H1 (cell line): Measurements from ENCODE around the gene IDI1. TPM values are rescaled to one million over a fixed set of nuclear protein-coding genes. Genes with fewer than 3 reads are reported as not detected.
A peak's percentile ranks its signal among the peaks of the same experiment; 100 is the strongest.

Experiments used
- CTCF ChIA-PET: fragments of 300-600 bp; sonication (Branson Sonifier 250); formaldehyde crosslinking; loops from one replicate; lab custom pipeline; 2021; ENCODE audit not compliant: partially characterized antibody; lab: Charles Lee
- POLR2A ChIA-PET: fragments of 300-600 bp; sonication (Branson Sonifier 250); formaldehyde crosslinking; loops from one replicate; lab custom pipeline; 2021; ENCODE audit warnings: inconsistent platforms; ENCODE audit not compliant: partially characterized antibody; lab: Charles Lee
- DNase-seq, 2 experiments: peaks; one replicate each; pipeline versions ENCODE4 v3.0.0 to v3.0.0-alpha.2; 2010 to 2022; ENCODE audit warnings: low spot score in 2 of 2, low read depth in 1 of 2, mixed read lengths in 1 of 2
- FAIRE-seq: peaks from 2 replicates; lab custom pipeline; 2011; peaks lifted over from hg19 to GRCh38; lab: Jason Lieb, UNC
- H2AFZ ChIP-seq: 2 replicates; pipeline ENCODE4 v1.8.1; 2012; ENCODE audit warnings: low read length, inconsistent platforms
- H2AK5ac ChIP-seq: 2 replicates; pipeline ENCODE4 v1.6.1; 2013; ENCODE audit warnings: low read depth, low read length
- H2BK120ac ChIP-seq: replicated peaks from 2 replicates; pipeline ENCODE3; 2013; ENCODE audit warnings: low read depth, low read length, inconsistent platforms
- H2BK12ac ChIP-seq: 2 replicates; pipeline ENCODE4 v1.6.1; 2013; ENCODE audit warnings: low read depth, low read length
- H2BK15ac ChIP-seq: 2 replicates; pipeline ENCODE4 v1.6.1; 2013; ENCODE audit warnings: low read length
- H2BK20ac ChIP-seq: 2 replicates; pipeline ENCODE4 v1.6.1; 2013; ENCODE audit warnings: low read length
- H2BK5ac ChIP-seq: 2 replicates; pipeline ENCODE4 v1.6.1; 2013; ENCODE audit warnings: low read depth, low read length
- H3K14ac ChIP-seq: 2 replicates; pipeline ENCODE4 v1.6.1; 2013; ENCODE audit warnings: inconsistent platforms; ENCODE audit not compliant: insufficient read length
- H3K18ac ChIP-seq: 2 replicates; pipeline ENCODE4 v1.6.1; 2013; ENCODE audit warnings: low read length; ENCODE audit errors: extremely low read depth
- H3K23ac ChIP-seq: 2 replicates; pipeline ENCODE4 v1.6.1; 2013; ENCODE audit warnings: inconsistent platforms; ENCODE audit not compliant: insufficient read length
- H3K23me2 ChIP-seq: 2 replicates; pipeline ENCODE4 v1.6.1; 2013; ENCODE audit warnings: low read depth, low read length
- H3K27ac ChIP-seq: 2 replicates; pipeline ENCODE4 v1.6.1; 2011; ENCODE audit warnings: low read depth, low read length, inconsistent platforms
- H3K27me3 ChIP-seq, 4 experiments: replicated peaks in 1 of 4; 1 replicate in 1 of 4; 2 replicates in 3 of 4; pipeline versions ENCODE4 v1.6.1 to v1.8.1; 2011 to 2013; ENCODE audit warnings: low read length in 3 of 4, mild to moderate bottlenecking in 3 of 4, inconsistent platforms in 2 of 4, mixed read lengths in 2 of 4, moderate library complexity in 1 of 4; ENCODE audit not compliant: control insufficient read depth in 3 of 4, insufficient read depth in 3 of 4; ENCODE audit errors: extremely low read depth in 1 of 4
- H3K36me3 ChIP-seq, 4 experiments: 2 replicates each; pipeline versions ENCODE4 v1.6.1 to v1.8.1; 2011 to 2013; ENCODE audit warnings: mild to moderate bottlenecking in 4 of 4, low read length in 3 of 4, moderate library complexity in 2 of 4, control low read depth in 1 of 4, inconsistent platforms in 1 of 4; ENCODE audit not compliant: insufficient read depth in 4 of 4, control insufficient read depth in 2 of 4
- H3K4ac ChIP-seq: replicated peaks from 2 replicates; pipeline ENCODE3; 2013; ENCODE audit warnings: low read length, low read depth, mixed read lengths, inconsistent platforms; ENCODE audit not compliant: insufficient read length
- H3K4me1 ChIP-seq, 4 experiments: replicated peaks in 1 of 4; 1 replicate in 1 of 4; 2 replicates in 3 of 4; pipeline versions ENCODE4 v1.6.1 to v1.8.1; 2011 to 2013; ENCODE audit warnings: low read length in 3 of 4, inconsistent platforms in 2 of 4, mixed read lengths in 1 of 4; ENCODE audit not compliant: insufficient read depth in 4 of 4, control insufficient read depth in 3 of 4
- H3K4me2 ChIP-seq, 2 experiments: 2 replicates each; pipeline versions ENCODE4 v1.6.1 to v1.8.1; 2011 to 2013; ENCODE audit warnings: low read depth in 2 of 2, low read length in 2 of 2, control low read depth in 1 of 2, inconsistent platforms in 1 of 2, mild to moderate bottlenecking in 1 of 2; ENCODE audit not compliant: insufficient read depth in 1 of 2
- H3K4me3 ChIP-seq, 4 experiments: fragments of 200-600, 300-600 bp in 1 of 4; sonication (generic), shearing (Covaris generic), sonication (Bioruptor Twin) in 1 of 4; 2 replicates each; pipeline versions ENCODE4 v1.5.1 to v1.8.1; 2011 to 2016; ENCODE audit warnings: low read length in 4 of 4, low read depth in 3 of 4, control low read depth in 2 of 4, inconsistent platforms in 2 of 4, mild to moderate bottlenecking in 2 of 4, mixed read lengths in 1 of 4, moderate library complexity in 1 of 4; ENCODE audit not compliant: insufficient read depth in 2 of 4; ENCODE audit errors: extremely low read depth in 1 of 4
- H3K56ac ChIP-seq: replicated peaks from 2 replicates; pipeline ENCODE3; 2013; ENCODE audit warnings: low read depth, mild to moderate bottlenecking, mixed read lengths, low read length, inconsistent platforms; ENCODE audit not compliant: insufficient read length
- H3K79me1 ChIP-seq: 2 replicates; pipeline ENCODE4 v1.6.1; 2013; ENCODE audit warnings: low read depth, low read length, control low read depth
- H3K79me2 ChIP-seq, 2 experiments: 2 replicates each; pipeline versions ENCODE4 v1.6.1 to v1.8.1; 2012 to 2013; ENCODE audit warnings: low read length in 2 of 2, mild to moderate bottlenecking in 2 of 2, inconsistent platforms in 1 of 2; ENCODE audit not compliant: insufficient read depth in 2 of 2, control insufficient read depth in 1 of 2
- H3K9ac ChIP-seq, 4 experiments: replicated peaks in 1 of 4; 1 replicate in 1 of 4; 2 replicates in 3 of 4; pipeline versions ENCODE4 v1.6.1 to v1.8.1; 2011 to 2013; ENCODE audit warnings: low read depth in 3 of 4, low read length in 3 of 4, control low read depth in 2 of 4, mild to moderate bottlenecking in 2 of 4, moderate library complexity in 2 of 4, inconsistent platforms in 1 of 4; ENCODE audit errors: extremely low read depth in 1 of 4
- H3K9me3 ChIP-seq, 2 experiments: 2 replicates each; pipeline versions ENCODE4 v1.6.1 to v1.8.1; 2012 to 2013; ENCODE audit warnings: mild to moderate bottlenecking in 2 of 2, moderate library complexity in 2 of 2, control low read depth in 1 of 2, inconsistent platforms in 1 of 2, low read depth in 1 of 2, low read length in 1 of 2, mixed read lengths in 1 of 2; ENCODE audit not compliant: insufficient read depth in 2 of 2
- H4K20me1 ChIP-seq, 2 experiments: replicated peaks in 1 of 2; 2 replicates each; pipeline versions ENCODE3 to v1.8.1; 2011 to 2013; ENCODE audit warnings: inconsistent platforms in 2 of 2, low read length in 2 of 2, mild to moderate bottlenecking in 1 of 2; ENCODE audit not compliant: insufficient read depth in 2 of 2, control insufficient read depth in 1 of 2
- H4K5ac ChIP-seq: 2 replicates; pipeline ENCODE4 v1.6.1; 2013; ENCODE audit warnings: low read length, low read depth, mixed read lengths, inconsistent platforms; ENCODE audit not compliant: insufficient read length
- H4K8ac ChIP-seq: 2 replicates; pipeline ENCODE4 v1.8.0; 2013; ENCODE audit warnings: mild to moderate bottlenecking, moderate library complexity, low read length, inconsistent platforms; ENCODE audit not compliant: insufficient read depth; ENCODE audit errors: extremely low read depth
- H4K91ac ChIP-seq: replicated peaks from 2 replicates; pipeline ENCODE3; 2013; ENCODE audit warnings: low read length, mixed read lengths, inconsistent platforms; ENCODE audit not compliant: insufficient read length
- ASH2L ChIP-seq: fragments of 200-600, 300-600 bp; sonication (generic); IDR thresholded peaks from one replicate; pipeline ENCODE4 v1.7.1; 2017; ENCODE audit warnings: low read length
- CHD2 ChIP-seq: IDR thresholded peaks from 2 replicates; pipeline ENCODE4 v1.6.1; 2012; ENCODE audit warnings: low read length, improper control_type of control experiment
- EGR1 ChIP-seq: IDR thresholded peaks from 2 replicates; pipeline ENCODE4 v1.6.1; 2011; ENCODE audit warnings: low read depth, low read length, borderline replicate concordance
- KDM5A ChIP-seq: fragments of 200-600 bp; IDR thresholded peaks from 2 replicates; pipeline ENCODE4 v1.7.1; 2012; ENCODE audit warnings: mild to moderate bottlenecking, low read length, inconsistent platforms, mixed read lengths
- WGBS, 2 experiments: shearing (Covaris generic) in 1 of 2; methylation state at CpG; one replicate each; pipeline versions ENCODE4 v1.1.6 to v1.1.7; 2013 to 2015; ENCODE audit warnings: low lambda C conversion rate in 2 of 2, mixed read lengths in 2 of 2, inconsistent platforms in 1 of 2, low coverage in 1 of 2, missing lambda C conversion rate in 1 of 2; ENCODE audit not compliant: insufficient replicate concordance in 2 of 2, insufficient coverage in 1 of 2, insufficient read length in 1 of 2; ENCODE audit errors: extremely low coverage in 1 of 2, missing lambda C conversion rate in 1 of 2; 5-methylcytosine and 5-hydroxymethylcytosine counted together
- long read RNA-seq, 2 experiments: library from RNA in 1 of 2; library from capped mRNA in 1 of 2; stranded (forward); transcript quantifications; one replicate each; pipeline ENCODE4 v2.0.0, GENCODE V29; 2021; ENCODE audit warnings: inconsistent platforms in 1 of 2
- polyA minus RNA-seq, 3 experiments: library from RNA; depleted of rRNA, polyadenylated mRNA; stranded (reverse); fragments of >200 nt; gene quantifications; 1 replicate in 2 of 3; 2 replicates in 1 of 3; pipeline ENCODE4 v1.2.3, GENCODE V29; 2011
- polyA plus RNA-seq, 7 experiments: library from polyadenylated mRNA; depleted of rRNA in 3 of 7; stranded (reverse) in 5 of 7; unstranded in 2 of 7; fragments of >200 nt in 5 of 7; fragments of 200-250 nt in 2 of 7; gene quantifications; 1 replicate in 5 of 7; 2 replicates in 1 of 7; 4 replicates in 1 of 7; pipeline versions ENCODE4 v1.2.1 to v1.2.3, GENCODE V29; 2011 to 2013; ENCODE audit warnings: missing spikeins in 2 of 7, mixed read lengths in 2 of 7
- total RNA-seq: library from RNA; stranded (reverse); fragmentation: NEBNext Ultra II Directional; extraction: Animal tissue kit (Norgen Biotek cat#: 25700); gene quantifications from 2 replicates; pipeline ENCODE4 v1.2.1, GENCODE V29; 2021
- TF ChIP-seq, protein P1 (sequence below), 3 experiments: IDR thresholded peaks; 1 replicate in 2 of 3; 2 replicates in 1 of 3; pipeline versions ENCODE4 v1.5.1 to v1.6.1; 2011; ENCODE audit warnings: low read length in 3 of 3, mild to moderate bottlenecking in 3 of 3, inconsistent platforms in 2 of 3, low read depth in 1 of 3, moderate library complexity in 1 of 3; ENCODE audit not compliant: insufficient read depth in 1 of 3; ENCODE audit errors: control extremely low read depth in 1 of 3

IDI1 gene
- total RNA-seq (56.6 and 60.5 TPM in 2 replicates), polyA plus RNA-seq (2011; rRNA removed) (20.4 and 35.3 TPM in 2 replicates), polyA minus RNA-seq (2011; rRNA and poly(A)+ RNA removed) (23.5 and 30.0 TPM in 2 replicates)
- 47.1 TPM for polyA plus RNA-seq (2011; cell fraction: cytosol; rRNA removed)
- polyA plus RNA-seq (2011; cell fraction: nucleus; rRNA removed), result 19.8 TPM
- polyA plus RNA-seq (2012, experiment 1 of 2), result 37.1 to 68.8 TPM (median 43.5 TPM) in 4 replicates
- 9.1 TPM for polyA plus RNA-seq (2012, experiment 2 of 2)
- polyA plus RNA-seq (2013, experiment 1 of 2), result 80.6 TPM
- 85.9 TPM for polyA plus RNA-seq (2013, experiment 2 of 2)
- polyA minus RNA-seq (2011; cell fraction: cytosol; rRNA and poly(A)+ RNA removed), result 14.5 TPM
- 33.2 TPM for polyA minus RNA-seq (2011; cell fraction: nucleus; rRNA and poly(A)+ RNA removed)
- long read RNA-seq, experiment 1, transcript IDI1-201 (5 exons, 2,301 nt), result major isoform, 10 of 113 reads
- long read RNA-seq, experiment 1, transcript IDI1-205 (4 exons, 1,066 nt), result minor isoform, 9 of 113 reads
- long read RNA-seq, experiment 1, partial matches to known transcripts, result 54 of 113 reads
- long read RNA-seq, experiment 1, other reads (novel, unspliced or antisense), result 40 of 113 reads
- long read RNA-seq, experiment 2, transcript IDI1-205 (4 exons, 1,066 nt), result minor isoform, 54 of 296 reads
- long read RNA-seq, experiment 2, transcript IDI1-201 (5 exons, 2,301 nt), result major isoform, 200 of 296 reads
- long read RNA-seq, experiment 2, partial matches to known transcripts, result 34 of 296 reads
- long read RNA-seq, experiment 2, other reads (novel, unspliced or antisense), result 8 of 296 reads

DNA sequence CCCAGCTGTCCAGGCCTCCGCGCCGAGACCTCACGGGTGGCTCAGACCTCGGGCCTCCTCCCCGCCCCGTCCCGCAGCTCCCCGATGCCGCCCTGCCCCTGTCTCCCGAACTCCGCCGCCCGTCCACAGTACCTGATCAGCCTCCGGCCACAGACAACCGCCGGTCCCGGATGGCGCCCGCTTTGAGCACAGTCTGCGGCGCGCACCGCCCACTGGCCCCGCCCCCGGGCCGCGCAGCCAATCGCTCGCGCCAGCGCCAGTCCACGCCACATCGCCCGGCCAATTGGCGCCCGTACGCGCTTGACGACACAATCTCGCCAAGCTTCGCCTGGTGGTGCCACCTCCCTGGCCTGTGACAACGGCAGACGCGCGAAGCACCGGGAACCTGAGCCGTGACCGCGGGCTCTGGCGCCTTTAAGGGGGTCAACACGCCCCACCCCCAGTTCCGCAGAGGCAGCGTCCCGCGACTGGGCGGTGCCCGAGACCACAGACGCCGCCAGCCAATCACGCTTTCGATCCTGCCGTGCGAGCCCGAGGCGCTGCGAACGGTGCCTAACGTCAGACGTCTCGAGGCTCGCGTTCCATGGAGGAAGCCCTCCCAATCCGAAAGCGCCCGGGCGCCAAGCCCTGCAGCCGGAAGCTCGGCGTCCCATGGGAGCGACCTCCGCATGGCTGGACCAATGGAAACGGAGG lies at the start of gene IDI1:
IDI1 (minus strand) TSS at position 388 of the 693 bp plus-strand sequence; CDS start at position 272, 116 bp downstream.
- Histone ChIP-seq H3K4me1 (peaks cover 0 to 5% (median 2%) of the 10 kb centered on the region in 4 experiments; a peak in 3 of 7 replicates), H3K4ac (peak within 1 kb of the TSS; percentile 86), H2AFZ (no peak within 1 kb of the TSS), H2BK12ac (peak within 1 kb of the TSS; percentile 88), H4K91ac (peak within 1 kb of the TSS; percentile 98), H3K9ac (peak within 1 kb of the TSS; percentile 72 to 91 (median 86)), H3K79me2 (peaks cover 24 to 79% of the 10 kb centered on the region in 2 experiments), H4K20me1 (peaks cover 6 to 20% of the 10 kb centered on the region in 2 experiments), H3K36me3 (peaks cover 0 to 28% (median 2%) of the 10 kb centered on the region in 4 experiments; a peak in 4 of 8 replicates), H3K14ac (peak within 1 kb of the TSS; percentile 25), H3K23me2 (no peaks in the 10 kb centered on the region; the same call in 1 of the 2 replicates), H3K27ac (peak within 1 kb of the TSS; percentile 98), H2BK20ac (0 out of 2 replicates have a peak within 1 kb of the TSS, but pooled peaks have one; percentile 77), H3K4me2 (peak within 1 kb of the TSS; percentile 76 to 97), H3K9me3 (no peaks in the 10 kb centered on the region), H3K18ac (peak within 1 kb of the TSS; percentile 75), H2AK5ac (peak within 1 kb of the TSS; percentile 6; the same call in 1 of the 2 replicates), H2BK15ac (peak within 1 kb of the TSS; percentile 77; the same call in 1 of the 2 replicates), H3K56ac (peak within 1 kb of the TSS; percentile 100), H3K23ac (no peak within 1 kb of the TSS), H3K79me1 (peaks cover 8% of the 10 kb centered on the region; the same call in 1 of the 2 replicates), H2BK120ac (peak within 1 kb of the TSS; percentile 97), H3K27me3 (no peaks in the 10 kb centered on the region), H2BK5ac (peak within 1 kb of the TSS; percentile 99), H4K5ac (peak within 1 kb of the TSS; percentile 89), H3K4me3 (peak within 1 kb of the TSS; percentile 79 to 98 (median 95)), H4K8ac (peak within 1 kb of the TSS; percentile 98)
- FAIRE-seq (no peak), DNase-seq (peak; percentile 91 to 94)
- POLR2A ChIA-PET, result interaction anchor here (0.7 to 2.9 kb wide), 22 partner anchors 9 to 121 kb away, joined by 3 to 22 read pairs (median 4); partner anchors contain the start of gene GTPBP4
- 2% methylated on average over 42 of the region's 83 CpGs; no CpG with 5 or more reads in 1 of the 2 experiments for WGBS, 2 experiments
- CTCF ChIA-PET, result no interaction called here
- TF ChIP-seq, protein P1, sequence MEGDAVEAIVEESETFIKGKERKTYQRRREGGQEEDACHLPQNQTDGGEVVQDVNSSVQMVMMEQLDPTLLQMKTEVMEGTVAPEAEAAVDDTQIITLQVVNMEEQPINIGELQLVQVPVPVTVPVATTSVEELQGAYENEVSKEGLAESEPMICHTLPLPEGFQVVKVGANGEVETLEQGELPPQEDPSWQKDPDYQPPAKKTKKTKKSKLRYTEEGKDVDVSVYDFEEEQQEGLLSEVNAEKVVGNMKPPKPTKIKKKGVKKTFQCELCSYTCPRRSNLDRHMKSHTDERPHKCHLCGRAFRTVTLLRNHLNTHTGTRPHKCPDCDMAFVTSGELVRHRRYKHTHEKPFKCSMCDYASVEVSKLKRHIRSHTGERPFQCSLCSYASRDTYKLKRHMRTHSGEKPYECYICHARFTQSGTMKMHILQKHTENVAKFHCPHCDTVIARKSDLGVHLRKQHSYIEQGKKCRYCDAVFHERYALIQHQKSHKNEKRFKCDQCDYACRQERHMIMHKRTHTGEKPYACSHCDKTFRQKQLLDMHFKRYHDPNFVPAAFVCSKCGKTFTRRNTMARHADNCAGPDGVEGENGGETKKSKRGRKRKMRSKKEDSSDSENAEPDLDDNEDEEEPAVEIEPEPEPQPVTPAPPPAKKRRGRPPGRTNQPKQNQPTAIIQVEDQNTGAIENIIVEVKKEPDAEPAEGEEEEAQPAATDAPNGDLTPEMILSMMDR (IDR thresholded peaks at IDR 0.05; ENCODE audit: control extremely low read depth in 1 of 3, insufficient read depth in 1 of 3, low read depth in 1 of 3, low read length in 3 of 3), result no peak; a peak in 1 of 4 replicates
- TF ChIP-seq KDM5A (peak; percentile 7; the same call in 1 of the 2 replicates), ASH2L (peak; percentile 50), CHD2 (peak; percentile 22; the same call in 1 of the 2 replicates), EGR1 (no peak; the same call in 1 of the 2 replicates)
